HG03025 (cell line): ENCODE data around the gene PRPF19.

ENCODE experiments used
- ATAC-seq: cut with Tn5 transposase; IDR thresholded peaks from one replicate; pipeline ENCODE4 v1.9.1; 2021; ENCODE audit warnings: mild to moderate bottlenecking, moderate library complexity; ENCODE audit not compliant: unreplicated experiment, low FRiP score

The PRPF19 gene

GRCh38 chr11:60906132-60906972, at the start of gene PRPF19:
Gene PRPF19 (minus strand): TSS chr11:60906585. CDS start chr11:60906382, 203 bp downstream.
- ATAC-seq = peak; percentile 71

DNA sequence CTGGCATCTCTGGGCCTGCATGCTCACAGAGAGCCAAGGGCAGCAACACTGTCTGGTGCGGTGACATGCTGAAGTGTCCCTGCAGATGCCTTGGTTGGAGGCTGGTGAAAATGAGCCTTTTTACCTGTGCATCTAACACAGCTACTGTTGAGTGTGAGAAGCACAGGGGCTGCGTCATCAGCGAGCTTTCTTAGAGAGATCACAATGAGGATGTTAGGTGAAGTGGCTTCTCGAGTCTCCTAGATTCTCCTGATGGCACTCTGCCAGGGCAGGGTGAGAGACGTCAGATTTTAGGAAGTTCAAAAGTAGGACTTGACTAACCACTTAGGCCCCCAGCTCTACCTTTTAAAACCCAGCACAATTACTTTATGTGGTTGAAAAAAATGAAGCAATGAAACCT, 49.2 kb upstream of the PRPF19 start:
- no peak for ATAC-seq

GRCh38 chr11:60954421-60954820, 48.0 kb upstream of the PRPF19 start:
- no peak for ATAC-seq

DNA sequence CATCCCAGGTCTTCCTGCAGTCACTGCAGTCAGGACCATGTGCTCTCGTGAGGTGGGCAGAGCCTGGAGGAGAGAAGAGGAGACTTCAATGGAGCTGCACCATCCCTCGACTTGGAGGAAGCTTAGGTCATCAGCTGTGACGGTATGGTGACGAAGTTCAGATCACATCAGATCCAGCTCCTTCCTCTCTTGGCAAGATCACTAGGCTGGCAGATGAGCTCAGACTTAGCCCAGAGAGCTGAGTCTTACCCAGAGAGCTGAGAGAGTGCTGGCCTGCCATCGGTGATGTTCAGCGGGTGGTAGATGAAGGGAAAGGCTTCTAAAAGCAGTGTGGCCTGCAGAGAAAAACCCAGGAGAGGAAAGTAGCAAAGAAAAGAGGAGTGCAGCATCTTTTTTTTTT, 47.4 kb upstream of the PRPF19 start:
- no peak for ATAC-seq

- no peak for ATAC-seq
These were observed 46.4 kb upstream of the PRPF19 start for GRCh38 chr11:60952742-60953170.

DNA sequence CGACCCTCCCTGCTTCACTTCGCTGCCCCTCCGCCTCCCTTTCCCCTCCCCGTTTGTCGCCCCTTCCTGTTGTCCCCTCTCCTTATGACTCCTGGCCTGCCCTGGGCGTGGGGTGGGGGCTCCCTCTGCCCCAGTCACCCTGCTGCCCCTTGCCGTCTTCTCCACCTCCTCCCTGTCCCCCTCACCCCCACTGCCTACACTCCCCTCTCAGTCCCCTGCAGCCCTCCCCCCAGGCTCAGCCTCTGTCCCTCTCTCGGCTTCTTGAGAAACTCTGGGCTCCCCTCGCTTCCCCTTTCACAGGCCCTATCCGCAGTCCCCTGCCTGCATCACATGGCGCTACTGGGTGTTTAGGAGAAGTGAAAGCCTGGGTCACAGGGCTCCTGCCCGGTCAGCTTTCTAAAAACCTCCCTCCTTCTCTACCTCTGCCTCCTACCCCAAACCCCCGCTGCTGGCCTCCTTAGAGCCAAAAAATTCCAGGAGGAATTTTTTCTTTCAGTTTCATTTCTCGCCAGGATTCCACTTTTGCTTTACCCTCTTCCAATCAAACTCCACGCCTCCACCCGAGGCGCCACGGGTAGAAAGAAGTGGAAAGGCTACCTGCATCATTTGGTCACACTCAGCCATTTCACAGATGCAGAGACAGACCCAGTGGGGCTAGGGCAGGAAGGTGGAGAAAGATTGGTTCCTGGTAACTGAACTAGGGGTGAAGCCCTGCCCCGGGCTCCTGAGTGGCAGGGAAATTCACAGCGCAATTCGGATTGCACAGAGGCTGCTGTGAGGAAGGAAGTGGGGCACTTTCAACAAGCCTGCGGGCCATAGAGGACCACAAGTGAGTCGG, 45.7 kb upstream of the PRPF19 start, which contains the start of gene SLC15A3:
Gene SLC15A3 (minus strand): TSS at position 273 of the 838 bp plus-strand sequence. CDS start 625 bp downstream, outside the sequence.
- peak; percentile 70 for ATAC-seq

GRCh38 chr11:60951606-60951903, 45.2 kb upstream of the PRPF19 start:
- no peak for ATAC-seq

DNA sequence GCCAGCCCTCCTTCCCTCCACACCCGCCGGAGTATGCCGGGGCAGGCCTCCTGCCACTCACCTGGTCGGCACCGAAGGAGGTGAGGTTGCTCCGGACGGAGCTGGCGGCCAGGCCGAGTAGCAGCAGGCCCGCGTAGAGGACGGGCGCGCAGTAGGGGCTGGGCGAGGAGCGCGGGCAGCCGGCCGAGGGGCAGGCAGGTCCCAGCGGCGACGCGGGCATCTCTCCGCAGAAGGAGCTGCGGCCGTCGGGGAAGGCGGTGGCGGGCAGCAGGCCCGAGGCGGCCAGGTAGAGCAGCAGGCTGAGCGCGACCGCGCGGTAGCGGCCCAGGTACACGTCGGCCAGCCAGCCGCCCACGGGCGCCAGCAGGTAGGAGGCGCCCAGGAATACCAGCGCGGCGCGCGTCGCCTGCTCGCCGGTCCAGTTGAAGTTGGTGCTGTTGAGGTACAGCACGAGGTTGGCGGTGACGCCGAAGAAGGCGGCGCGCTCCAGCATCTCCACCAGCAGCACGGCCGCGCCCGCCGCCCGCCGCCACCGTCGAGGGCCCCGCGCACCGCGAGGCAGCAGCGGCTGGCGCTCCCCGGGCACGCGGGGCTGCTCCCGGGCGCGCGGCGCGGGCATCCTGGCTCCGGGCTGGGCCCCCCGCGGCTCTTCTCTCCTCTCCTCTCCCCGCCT, 44.7 kb upstream of the PRPF19 start:
- no peak for ATAC-seq

GRCh38 chr11:60950024-60950423, 43.6 kb upstream of the PRPF19 start:
- no peak for ATAC-seq

- ATAC-seq = no peak
These were observed 41.9 kb upstream of the PRPF19 start for GRCh38 chr11:60948250-60948649.

DNA sequence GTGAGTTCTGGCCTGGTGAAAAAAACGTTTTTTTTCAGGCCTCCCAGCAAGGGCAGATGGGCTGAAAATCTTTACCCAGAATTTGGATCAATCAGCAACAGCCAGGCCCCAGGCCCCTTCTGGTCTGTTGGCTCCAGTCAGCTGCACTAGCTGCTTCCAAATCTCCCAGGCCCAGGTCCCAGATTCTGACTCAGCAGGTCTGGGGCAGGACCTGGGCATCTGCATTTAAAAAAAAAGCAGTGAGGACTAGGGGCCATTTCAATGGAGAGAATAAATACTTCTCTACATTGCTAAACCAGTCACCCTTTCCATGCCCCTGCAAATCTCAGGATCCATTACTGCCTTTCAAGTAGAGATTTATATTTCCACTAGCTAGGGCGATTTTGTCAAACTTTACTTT, 41.3 kb upstream of the PRPF19 start:
- no peak for ATAC-seq

DNA sequence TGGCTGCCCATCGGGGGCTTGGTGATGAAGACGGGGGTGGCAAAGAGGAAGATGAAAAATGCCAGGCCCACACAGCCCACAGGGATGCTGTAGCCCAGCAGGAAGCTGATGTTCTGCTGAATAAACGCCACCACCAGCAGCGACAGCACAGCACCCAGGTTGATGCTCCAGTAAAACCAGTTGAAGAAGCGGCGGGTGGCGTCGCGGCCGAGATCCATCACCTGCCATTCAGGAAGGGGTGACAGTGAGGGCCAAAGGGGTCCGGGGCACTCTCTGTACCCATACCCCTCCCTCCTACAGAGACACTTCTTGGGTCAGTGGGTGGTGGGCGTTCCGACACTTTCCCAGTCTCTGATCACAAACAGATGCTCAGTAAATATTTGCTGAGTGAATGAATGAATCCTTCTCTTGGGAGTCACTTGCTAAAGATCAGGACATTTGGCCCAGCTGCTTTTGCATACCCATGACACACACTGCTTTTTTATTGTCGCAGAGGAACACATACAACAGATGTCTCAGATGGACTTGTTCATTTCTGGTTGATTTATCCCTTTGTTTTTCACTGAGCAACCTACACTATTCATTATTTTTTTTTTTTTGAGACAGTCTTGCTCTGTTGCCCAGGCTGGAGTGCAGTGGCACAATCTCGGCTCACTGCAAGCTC, 40.3 kb upstream of the PRPF19 start:
- no peak for ATAC-seq

GRCh38 chr11:60945295-60945667, 38.9 kb upstream of the PRPF19 start:
- ATAC-seq = no peak

- no peak for ATAC-seq
These were observed 38.3 kb upstream of the PRPF19 start for GRCh38 chr11:60944490-60945294.

DNA sequence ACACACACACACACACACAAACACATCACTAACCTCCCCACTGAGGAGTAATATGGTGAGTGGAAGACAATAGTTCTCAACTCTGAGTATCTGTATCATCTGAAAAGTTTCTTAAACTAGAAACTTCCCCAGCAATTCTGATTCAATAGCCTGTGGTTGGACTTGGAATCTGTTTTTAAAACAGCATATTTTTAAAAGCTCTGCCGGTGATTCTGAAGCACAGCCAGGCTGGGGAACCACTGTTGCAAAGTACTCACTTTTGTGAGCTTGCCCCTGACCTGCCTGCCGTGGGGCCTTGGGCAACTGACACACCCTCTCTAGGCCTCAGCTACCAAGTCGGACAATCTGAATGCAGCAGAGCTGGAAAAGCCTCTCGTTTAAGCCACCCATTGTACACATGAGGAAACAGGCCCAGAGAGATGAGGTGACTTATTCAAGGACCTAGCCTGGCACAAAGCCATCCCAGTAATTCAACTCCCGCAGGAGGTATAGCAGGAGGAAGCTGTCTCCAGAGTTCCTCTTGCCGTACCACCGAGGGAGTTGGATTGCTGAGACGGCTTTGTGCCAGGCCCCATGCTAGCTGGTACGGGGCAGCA, 36.7 kb upstream of the PRPF19 start:
- no peak for ATAC-seq

GRCh38 chr11:60942219-60942618, 35.8 kb upstream of the PRPF19 start:
- no peak for ATAC-seq

- no peak for ATAC-seq
These were observed 35.2 kb upstream of the PRPF19 start for GRCh38 chr11:60941371-60942119.

DNA sequence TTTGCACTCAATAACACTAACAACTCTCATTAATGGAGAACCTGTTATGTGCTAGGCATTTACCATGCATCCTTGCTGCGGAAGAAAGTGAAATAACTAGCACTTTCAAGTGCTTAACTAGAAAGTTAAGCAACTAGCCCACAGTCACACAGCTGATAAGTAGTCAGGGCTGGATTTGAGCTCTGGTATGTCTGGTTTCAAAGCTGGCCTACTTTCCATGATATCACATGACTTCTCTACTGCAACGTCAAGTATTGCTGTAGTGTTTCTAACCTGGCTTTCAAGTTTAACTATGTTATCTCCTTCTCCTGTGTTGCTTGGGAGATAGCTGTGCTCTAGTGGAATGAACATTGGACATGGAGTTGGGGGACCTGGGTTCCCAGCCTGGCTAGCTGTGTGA, 33.5 kb upstream of the PRPF19 start:
- no peak for ATAC-seq

DNA sequence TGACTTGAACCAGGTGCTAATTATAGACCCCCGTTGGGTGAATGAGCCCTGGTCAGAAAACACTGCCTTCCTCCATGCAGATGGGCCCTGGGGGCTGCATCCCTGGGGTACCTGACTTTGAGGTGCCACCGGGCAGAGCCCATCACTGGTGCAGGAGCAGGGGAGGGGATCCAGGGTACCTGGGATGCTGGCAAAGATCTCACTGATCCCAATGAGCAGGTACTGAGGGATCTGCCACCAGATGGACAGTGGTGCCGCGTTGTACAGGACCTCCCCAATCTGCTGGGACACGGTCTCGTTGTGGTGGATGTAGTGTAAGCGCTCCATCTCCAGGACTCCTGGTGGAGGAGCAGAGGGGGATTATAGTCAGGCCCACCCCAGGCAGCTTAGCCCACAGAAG, 32.9 kb upstream of the PRPF19 start:
- no peak for ATAC-seq
